ENCODE results near the gene FAT1. TPM values are rescaled to one million over a fixed set of nuclear protein-coding genes. Genes with fewer than 3 reads are reported as not detected.

The FAT1 gene
- total and polyA plus RNA-seq, 4 donors = 110 to 217 (median 171) TPM

GRCh38 chr4:186755550-186756519 lies 32.2 kb upstream of the FAT1 start:
- no peak overlapping the region for H3K27ac ChIP-seq (ENCODE audit: low read depth, low read length)
- no peak overlapping the region for H3K4me3 ChIP-seq (ENCODE audit: low read depth, low read length)
- H3K9me3 ChIP-seq (ENCODE audit: control insufficient read depth, insufficient read depth, low read length) = no peaks in the 10 kb centered on the region
- no peaks in the 10 kb centered on the region for H3K4me1 ChIP-seq (ENCODE audit: control insufficient read depth, insufficient read depth, low read length)
- H3K36me3 ChIP-seq (ENCODE audit: control insufficient read depth, insufficient read depth, low read length) = no peaks in the 10 kb centered on the region
- WGBS (ENCODE audit: insufficient coverage) = 98% methylated on average over 5 of the region's 8 CpGs
- DNase-seq (ENCODE audit: low read depth in 4 of 6, low spot score in 6 of 6) = no peak
- H3K27me3 ChIP-seq (ENCODE audit: control insufficient read depth, insufficient read depth, low read length) = no peaks in the 10 kb centered on the region

- H3K27me3 ChIP-seq (ENCODE audit: control insufficient read depth, insufficient read depth, low read length) = no peaks in the 10 kb centered on the region
- WGBS (ENCODE audit: insufficient coverage) = 73% methylated on average over 4 of the region's 10 CpGs
- no peak overlapping the region for H3K4me3 ChIP-seq (ENCODE audit: low read depth, low read length)
- H3K27ac ChIP-seq (ENCODE audit: low read depth, low read length) = no peak overlapping the region
- H3K9me3 ChIP-seq (ENCODE audit: control insufficient read depth, insufficient read depth, low read length) = no peaks in the 10 kb centered on the region
- H3K4me1 ChIP-seq (ENCODE audit: control insufficient read depth, insufficient read depth, low read length) = no peaks in the 10 kb centered on the region
- no peaks in the 10 kb centered on the region for H3K36me3 ChIP-seq (ENCODE audit: control insufficient read depth, insufficient read depth, low read length)
- DNase-seq (ENCODE audit: low read depth in 4 of 6, low spot score in 6 of 6) = no peak
These were observed 31.3 kb upstream of the FAT1 start for GRCh38 chr4:186754976-186755375.

- Histone ChIP-seq H3K27me3 (ENCODE audit: control insufficient read depth, insufficient read depth, low read length) (no peaks in the 10 kb centered on the region), H3K9me3 (ENCODE audit: control insufficient read depth, insufficient read depth, low read length) (no peaks in the 10 kb centered on the region), H3K27ac (ENCODE audit: low read depth, low read length) (no peak overlapping the region), H3K4me3 (ENCODE audit: low read depth, low read length) (no peak overlapping the region), H3K4me1 (ENCODE audit: control insufficient read depth, insufficient read depth, low read length) (no peaks in the 10 kb centered on the region), H3K36me3 (ENCODE audit: control insufficient read depth, insufficient read depth, low read length) (no peaks in the 10 kb centered on the region)
- WGBS (ENCODE audit: insufficient coverage) = no CpG with 5 or more reads among the region's 6 CpGs
- no peak for DNase-seq (ENCODE audit: low read depth in 4 of 6, low spot score in 6 of 6)
These were observed 28.7 kb upstream of the FAT1 start for GRCh38 chr4:186752325-186752724.

- Histone ChIP-seq H3K27ac (ENCODE audit: low read depth, low read length) (no peak overlapping the region), H3K4me1 (ENCODE audit: control insufficient read depth, insufficient read depth, low read length) (no peaks in the 10 kb centered on the region), H3K9me3 (ENCODE audit: control insufficient read depth, insufficient read depth, low read length) (no peaks in the 10 kb centered on the region), H3K4me3 (ENCODE audit: low read depth, low read length) (no peak overlapping the region), H3K27me3 (ENCODE audit: control insufficient read depth, insufficient read depth, low read length) (no peaks in the 10 kb centered on the region), H3K36me3 (ENCODE audit: control insufficient read depth, insufficient read depth, low read length) (no peaks in the 10 kb centered on the region)
- 91% methylated on average over 12 of the region's 15 CpGs for WGBS (ENCODE audit: insufficient coverage)
- DNase-seq (ENCODE audit: low read depth in 4 of 6, low spot score in 6 of 6) = no peak
These were observed 26.1 kb upstream of the FAT1 start for GRCh38 chr4:186749611-186750281.

GRCh38 chr4:186746581-186746980 lies 22.9 kb upstream of the FAT1 start:
- H3K27me3 ChIP-seq (ENCODE audit: control insufficient read depth, insufficient read depth, low read length) = no peaks in the 10 kb centered on the region

GRCh38 chr4:186743261-186743660 lies 19.6 kb upstream of the FAT1 start:
- no peaks in the 10 kb centered on the region for H3K4me1 ChIP-seq (ENCODE audit: control insufficient read depth, insufficient read depth, low read length)
- H3K4me3 ChIP-seq (ENCODE audit: low read depth, low read length) = no peak overlapping the region
- DNase-seq (ENCODE audit: low read depth in 4 of 6, low spot score in 6 of 6) = peak in 2 of 6 donors; percentile 22 to 47
- H3K36me3 ChIP-seq (ENCODE audit: control insufficient read depth, insufficient read depth, low read length) = no peaks in the 10 kb centered on the region
- H3K27ac ChIP-seq (ENCODE audit: low read depth, low read length) = no peak overlapping the region
- WGBS (ENCODE audit: insufficient coverage) = 44% methylated on average over 5 of the region's 10 CpGs
- no peaks in the 10 kb centered on the region for H3K9me3 ChIP-seq (ENCODE audit: control insufficient read depth, insufficient read depth, low read length)
- H3K27me3 ChIP-seq (ENCODE audit: control insufficient read depth, insufficient read depth, low read length) = no peaks in the 10 kb centered on the region

More at GRCh38 chr4:186746581-186746980, 22.9 kb upstream of the FAT1 start:
- no peaks in the 10 kb centered on the region for H3K36me3 ChIP-seq (ENCODE audit: control insufficient read depth, insufficient read depth, low read length)
- no peak overlapping the region for H3K4me3 ChIP-seq (ENCODE audit: low read depth, low read length)
- H3K9me3 ChIP-seq (ENCODE audit: control insufficient read depth, insufficient read depth, low read length) = no peaks in the 10 kb centered on the region
- 98% methylated on average over 4 of the region's 6 CpGs for WGBS (ENCODE audit: insufficient coverage)
- H3K4me1 ChIP-seq (ENCODE audit: control insufficient read depth, insufficient read depth, low read length) = no peaks in the 10 kb centered on the region
- DNase-seq (ENCODE audit: low read depth in 4 of 6, low spot score in 6 of 6) = no peak
- no peak overlapping the region for H3K27ac ChIP-seq (ENCODE audit: low read depth, low read length)

- no peak overlapping the region for H3K4me3 ChIP-seq (ENCODE audit: low read depth, low read length)
- DNase-seq (ENCODE audit: low read depth in 4 of 6, low spot score in 6 of 6) = no peak
- H3K36me3 ChIP-seq (ENCODE audit: control insufficient read depth, insufficient read depth, low read length) = no peaks in the 10 kb centered on the region
- no peaks in the 10 kb centered on the region for H3K9me3 ChIP-seq (ENCODE audit: control insufficient read depth, insufficient read depth, low read length)
- no peaks in the 10 kb centered on the region for H3K4me1 ChIP-seq (ENCODE audit: control insufficient read depth, insufficient read depth, low read length)
- 100% methylated on average over 2 of the region's 6 CpGs for WGBS (ENCODE audit: insufficient coverage)
- no peaks in the 10 kb centered on the region for H3K27me3 ChIP-seq (ENCODE audit: control insufficient read depth, insufficient read depth, low read length)
- H3K27ac ChIP-seq (ENCODE audit: low read depth, low read length) = no peak overlapping the region
These were observed 17.2 kb upstream of the FAT1 start for GRCh38 chr4:186740822-186741221.

GRCh38 chr4:186739802-186740434 lies 16.3 kb upstream of the FAT1 start:
- DNase-seq (ENCODE audit: low read depth in 4 of 6, low spot score in 6 of 6) = peak in 1 of 6 donors; percentile 58
- 75% methylated on average over 4 of the region's 5 CpGs for WGBS (ENCODE audit: insufficient coverage)
- no peak overlapping the region for H3K27ac ChIP-seq (ENCODE audit: low read depth, low read length)
- H3K27me3 ChIP-seq (ENCODE audit: control insufficient read depth, insufficient read depth, low read length) = no peaks in the 10 kb centered on the region
- no peaks in the 10 kb centered on the region for H3K4me1 ChIP-seq (ENCODE audit: control insufficient read depth, insufficient read depth, low read length)
- no peaks in the 10 kb centered on the region for H3K9me3 ChIP-seq (ENCODE audit: control insufficient read depth, insufficient read depth, low read length)
- H3K4me3 ChIP-seq (ENCODE audit: low read depth, low read length) = no peak overlapping the region
- no peaks in the 10 kb centered on the region for H3K36me3 ChIP-seq (ENCODE audit: control insufficient read depth, insufficient read depth, low read length)

- 100% methylated on average over 4 of the region's 9 CpGs for WGBS (ENCODE audit: insufficient coverage)
- no peaks in the 10 kb centered on the region for H3K9me3 ChIP-seq (ENCODE audit: control insufficient read depth, insufficient read depth, low read length)
- H3K36me3 ChIP-seq (ENCODE audit: control insufficient read depth, insufficient read depth, low read length) = no peaks in the 10 kb centered on the region
- H3K4me1 ChIP-seq (ENCODE audit: control insufficient read depth, insufficient read depth, low read length) = no peaks in the 10 kb centered on the region
- H3K27me3 ChIP-seq (ENCODE audit: control insufficient read depth, insufficient read depth, low read length) = no peaks in the 10 kb centered on the region
- DNase-seq (ENCODE audit: low read depth in 4 of 6, low spot score in 6 of 6) = no peak
- H3K27ac ChIP-seq (ENCODE audit: low read depth, low read length) = no peak overlapping the region
- H3K4me3 ChIP-seq (ENCODE audit: low read depth, low read length) = no peak overlapping the region
These were observed 15.7 kb upstream of the FAT1 start for GRCh38 chr4:186739317-186739716.
